Stomach (tissue), 4 donors: ENCODE data around the gene PRRX1.

Source experiments
- EP300 ChIP-seq: sonication (generic); formaldehyde crosslinking; IDR thresholded peaks from one replicate; pipeline ENCODE4 v1.6.1; 2017; ENCODE audit warnings: antibody characterized with exemption
- POLR2A ChIP-seq, 4 donors: fragments of 450-650 bp; IDR thresholded peaks; one replicate each; pipeline ENCODE4 v1.6.1; 2016; ENCODE audit warnings: antibody characterized with exemption in 4 of 4, control low read depth in 2 of 4, mild to moderate bottlenecking in 1 of 4, moderate library complexity in 1 of 4
- POLR2AphosphoS5 ChIP-seq, 3 donors: sonication (generic); formaldehyde crosslinking; IDR thresholded peaks; one replicate each; pipeline ENCODE4 v1.6.1; 2016; ENCODE audit warnings: antibody characterized with exemption in 3 of 3
- TF ChIP-seq, protein P1 (sequence below), 7 experiments: fragments of 450-650 bp in 4 of 7; fragments of 200-600 bp in 3 of 7; sonication (generic) in 3 of 7; IDR thresholded peaks; one replicate each; pipeline ENCODE4 v1.5.1; 2016 to 2019; ENCODE audit warnings: antibody characterized with exemption in 7 of 7, control low read depth in 2 of 7, mild to moderate bottlenecking in 1 of 7

DNA sequence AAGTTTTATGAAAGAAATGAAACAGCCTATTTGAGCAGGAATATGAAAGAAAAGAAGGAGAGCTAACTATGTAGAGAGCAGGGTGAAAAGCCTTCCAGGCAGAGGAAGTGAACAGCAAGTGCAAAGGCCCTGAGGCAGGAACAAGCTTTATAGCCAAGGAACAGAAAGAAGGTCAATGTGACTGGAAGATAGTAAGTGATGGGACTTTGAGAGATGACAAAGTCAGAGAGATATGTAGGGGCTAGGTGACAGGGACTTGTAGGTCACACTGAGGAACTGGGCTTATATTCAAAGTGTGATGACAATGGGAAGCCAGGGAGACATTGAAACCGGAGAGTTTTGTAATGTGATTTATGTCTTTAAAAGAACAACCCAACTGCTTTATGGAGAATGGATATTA, 18.9 kb downstream of the PRRX1 start:
- TF ChIP-seq POLR2A (IDR thresholded peaks at IDR 0.05) (no peak), EP300 (no peak), POLR2AphosphoS5 (IDR thresholded peaks at IDR 0.05) (no peak)
- TF ChIP-seq, protein P1, sequence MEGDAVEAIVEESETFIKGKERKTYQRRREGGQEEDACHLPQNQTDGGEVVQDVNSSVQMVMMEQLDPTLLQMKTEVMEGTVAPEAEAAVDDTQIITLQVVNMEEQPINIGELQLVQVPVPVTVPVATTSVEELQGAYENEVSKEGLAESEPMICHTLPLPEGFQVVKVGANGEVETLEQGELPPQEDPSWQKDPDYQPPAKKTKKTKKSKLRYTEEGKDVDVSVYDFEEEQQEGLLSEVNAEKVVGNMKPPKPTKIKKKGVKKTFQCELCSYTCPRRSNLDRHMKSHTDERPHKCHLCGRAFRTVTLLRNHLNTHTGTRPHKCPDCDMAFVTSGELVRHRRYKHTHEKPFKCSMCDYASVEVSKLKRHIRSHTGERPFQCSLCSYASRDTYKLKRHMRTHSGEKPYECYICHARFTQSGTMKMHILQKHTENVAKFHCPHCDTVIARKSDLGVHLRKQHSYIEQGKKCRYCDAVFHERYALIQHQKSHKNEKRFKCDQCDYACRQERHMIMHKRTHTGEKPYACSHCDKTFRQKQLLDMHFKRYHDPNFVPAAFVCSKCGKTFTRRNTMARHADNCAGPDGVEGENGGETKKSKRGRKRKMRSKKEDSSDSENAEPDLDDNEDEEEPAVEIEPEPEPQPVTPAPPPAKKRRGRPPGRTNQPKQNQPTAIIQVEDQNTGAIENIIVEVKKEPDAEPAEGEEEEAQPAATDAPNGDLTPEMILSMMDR (IDR thresholded peaks at IDR 0.05): no peak
